Bronchial epithelial cell (primary cell): ENCODE results near the gene SCO2. TPM values are rescaled to one million over a fixed set of nuclear protein-coding genes. Genes with fewer than 3 reads are reported as not detected.

Experiments used
- DNase-seq: peaks from one replicate; pipeline ENCODE4 v3.0.0-alpha.2; 2010; ENCODE audit warnings: low read depth
- FAIRE-seq: peaks from 2 replicates; lab custom pipeline; 2011; peaks lifted over from hg19 to GRCh38; lab: Jason Lieb, UNC
- H3K27me3 ChIP-seq: 2 replicates; pipeline ENCODE4 v1.5.1; 2011; ENCODE audit warnings: low read length; ENCODE audit not compliant: control insufficient read depth, insufficient read depth
- H3K36me3 ChIP-seq: 2 replicates; pipeline ENCODE4 v1.5.1; 2011; ENCODE audit warnings: low read length; ENCODE audit not compliant: control insufficient read depth, insufficient read depth
- H3K4me3 ChIP-seq: 2 replicates; pipeline ENCODE4 v1.5.1; 2011; ENCODE audit warnings: mild to moderate bottlenecking, low read depth, low read length, control low read depth
- total RNA-seq: library from RNA; depleted of rRNA; stranded (reverse); fragments of >200 nt; gene quantifications from 2 replicates; pipeline ENCODE4 v1.2.1, GENCODE V29; 2014
- TF ChIP-seq, protein P1 (sequence below): IDR thresholded peaks from 2 replicates; pipeline ENCODE4 v1.5.1; 2011; ENCODE audit warnings: mild to moderate bottlenecking, moderate library complexity, low read length, control low read depth, inconsistent platforms; ENCODE audit not compliant: insufficient read depth, severe bottlenecking

The SCO2 gene
- total RNA-seq, 1 donor from 2014 or later = 2.1 TPM

DNA sequence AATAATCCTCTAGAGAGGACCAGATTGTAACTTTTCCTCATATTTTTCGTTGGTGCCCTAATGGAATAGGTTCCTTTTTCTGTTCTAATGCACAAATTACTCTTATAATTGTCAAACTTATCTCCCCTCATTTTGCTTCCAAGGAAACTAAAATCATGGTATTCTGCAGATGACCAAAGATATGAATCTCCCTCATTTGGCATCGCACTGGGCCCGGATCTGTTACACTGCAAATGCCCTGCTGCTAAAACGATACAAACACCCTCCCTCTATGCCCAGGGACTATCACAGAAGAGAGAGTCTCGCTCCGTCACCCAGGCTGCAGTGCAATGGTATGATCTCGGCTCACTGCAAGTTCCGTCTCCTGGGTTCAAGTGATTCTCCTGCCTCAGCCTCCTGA is 27.9 kb upstream of the SCO2 start:
- Histone ChIP-seq H3K4me3 (no peak overlapping the region), H3K27me3 (no peaks in the 10 kb centered on the region), H3K36me3 (no peaks in the 10 kb centered on the region)
- DNase-seq (no peak), FAIRE-seq (no peak)
- TF ChIP-seq, protein P1, sequence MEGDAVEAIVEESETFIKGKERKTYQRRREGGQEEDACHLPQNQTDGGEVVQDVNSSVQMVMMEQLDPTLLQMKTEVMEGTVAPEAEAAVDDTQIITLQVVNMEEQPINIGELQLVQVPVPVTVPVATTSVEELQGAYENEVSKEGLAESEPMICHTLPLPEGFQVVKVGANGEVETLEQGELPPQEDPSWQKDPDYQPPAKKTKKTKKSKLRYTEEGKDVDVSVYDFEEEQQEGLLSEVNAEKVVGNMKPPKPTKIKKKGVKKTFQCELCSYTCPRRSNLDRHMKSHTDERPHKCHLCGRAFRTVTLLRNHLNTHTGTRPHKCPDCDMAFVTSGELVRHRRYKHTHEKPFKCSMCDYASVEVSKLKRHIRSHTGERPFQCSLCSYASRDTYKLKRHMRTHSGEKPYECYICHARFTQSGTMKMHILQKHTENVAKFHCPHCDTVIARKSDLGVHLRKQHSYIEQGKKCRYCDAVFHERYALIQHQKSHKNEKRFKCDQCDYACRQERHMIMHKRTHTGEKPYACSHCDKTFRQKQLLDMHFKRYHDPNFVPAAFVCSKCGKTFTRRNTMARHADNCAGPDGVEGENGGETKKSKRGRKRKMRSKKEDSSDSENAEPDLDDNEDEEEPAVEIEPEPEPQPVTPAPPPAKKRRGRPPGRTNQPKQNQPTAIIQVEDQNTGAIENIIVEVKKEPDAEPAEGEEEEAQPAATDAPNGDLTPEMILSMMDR = no peak

DNA sequence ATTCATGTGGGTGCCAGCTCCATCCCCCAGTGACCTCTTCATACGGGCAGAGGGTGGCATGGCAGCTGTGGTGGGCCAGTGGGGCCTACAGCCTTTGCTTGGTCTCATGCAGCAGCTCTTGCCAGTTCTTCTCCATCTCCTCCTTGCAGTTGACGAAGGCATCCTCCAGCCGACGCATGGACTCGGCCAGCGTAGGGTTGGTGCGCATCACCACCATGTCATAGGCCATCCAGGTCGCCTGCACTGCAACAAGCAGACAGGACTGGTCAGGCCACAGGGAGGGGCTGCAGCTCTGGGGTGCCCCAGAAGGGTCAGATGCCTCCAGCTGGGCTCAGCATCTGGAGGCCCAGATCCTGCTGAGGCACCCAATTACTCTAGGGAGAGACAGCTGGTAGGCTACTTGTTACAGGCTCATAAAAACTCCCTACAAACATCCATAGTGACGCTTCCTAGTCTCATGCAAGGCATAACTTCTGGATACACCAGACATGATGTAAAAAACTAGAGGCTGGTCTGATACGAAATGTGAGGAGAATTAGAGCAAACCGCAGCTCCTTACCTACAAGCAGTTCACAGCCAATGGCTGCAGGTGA is 25.9 kb upstream of the SCO2 start:
- peaks cover 3% of the 10 kb centered on the region for H3K27me3 ChIP-seq

DNA sequence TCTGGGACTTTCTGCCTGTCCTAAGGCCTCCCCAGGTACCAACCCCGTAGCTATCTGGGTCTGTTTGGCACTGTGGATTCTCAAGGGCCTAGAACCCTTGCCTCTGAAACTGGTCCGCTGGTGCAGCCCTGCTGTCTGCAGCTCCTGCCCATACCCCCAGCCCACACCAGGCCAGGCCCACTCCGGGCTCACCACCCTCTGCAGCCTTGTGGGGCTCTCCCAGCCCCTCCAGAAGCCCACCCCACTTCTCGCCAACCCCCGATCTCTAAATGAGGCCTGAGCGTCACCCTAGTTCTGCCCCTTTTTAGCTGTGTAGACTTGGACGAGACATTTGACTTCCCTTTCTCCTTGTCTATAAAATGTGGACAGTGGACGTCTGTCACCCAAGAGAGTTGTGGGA is 25.0 kb upstream of the SCO2 start:
- TF ChIP-seq, protein P1 = no peak
- Histone ChIP-seq H3K27me3 (peaks cover 3% of the 10 kb centered on the region), H3K36me3 (no peaks in the 10 kb centered on the region), H3K4me3 (no peak overlapping the region)
- FAIRE-seq = no peak
- DNase-seq = no peak

More for the DNA sequence above, 25.9 kb upstream of the SCO2 start:
- DNase-seq (no peak), FAIRE-seq (no peak)
- Histone ChIP-seq H3K36me3 (no peaks in the 10 kb centered on the region), H3K4me3 (no peak overlapping the region)
- TF ChIP-seq, protein P1 = no peak

DNA sequence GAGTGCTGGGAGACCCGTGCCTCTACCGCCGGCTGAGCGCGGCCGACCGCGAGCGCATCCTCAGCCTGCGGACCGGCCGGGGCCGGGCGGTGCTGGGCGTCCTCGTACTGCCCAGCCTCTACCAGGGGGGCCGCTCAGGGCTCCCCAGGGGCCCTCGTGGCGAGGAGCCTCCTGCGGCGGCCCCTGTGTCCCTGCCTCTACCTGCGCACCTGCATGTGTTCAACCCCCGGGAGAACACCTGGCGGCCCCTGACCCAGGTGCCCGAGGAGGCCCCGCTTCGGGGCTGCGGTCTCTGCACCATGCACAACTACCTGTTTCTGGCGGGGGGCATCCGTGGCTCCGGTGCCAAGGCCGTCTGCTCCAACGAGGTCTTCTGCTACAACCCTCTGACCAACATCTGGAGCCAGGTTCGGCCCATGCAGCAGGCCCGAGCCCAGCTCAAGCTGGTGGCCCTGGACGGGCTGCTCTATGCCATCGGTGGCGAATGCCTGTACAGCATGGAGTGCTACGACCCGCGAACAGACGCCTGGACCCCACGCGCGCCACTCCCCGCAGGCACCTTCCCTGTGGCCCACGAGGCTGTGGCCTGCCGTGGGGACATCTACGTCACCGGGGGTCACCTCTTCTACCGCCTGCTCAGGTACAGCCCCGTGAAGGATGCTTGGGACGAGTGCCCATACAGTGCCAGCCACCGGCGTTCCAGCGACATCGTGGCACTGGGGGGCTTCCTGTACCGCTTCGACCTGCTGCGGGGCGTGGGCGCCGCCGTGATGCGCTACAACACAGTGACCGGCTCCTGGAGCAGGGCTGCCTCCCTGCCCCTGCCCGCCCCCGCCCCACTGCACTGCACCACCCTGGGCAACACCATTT is 23.8 kb upstream of the SCO2 start:
- DNase-seq (no peak), FAIRE-seq (no peak)
- H3K4me3 ChIP-seq = no peak overlapping the region
- peaks cover 3% of the 10 kb centered on the region for H3K27me3 ChIP-seq
- TF ChIP-seq, protein P1 = no peak
- H3K36me3 ChIP-seq = no peaks in the 10 kb centered on the region

DNA sequence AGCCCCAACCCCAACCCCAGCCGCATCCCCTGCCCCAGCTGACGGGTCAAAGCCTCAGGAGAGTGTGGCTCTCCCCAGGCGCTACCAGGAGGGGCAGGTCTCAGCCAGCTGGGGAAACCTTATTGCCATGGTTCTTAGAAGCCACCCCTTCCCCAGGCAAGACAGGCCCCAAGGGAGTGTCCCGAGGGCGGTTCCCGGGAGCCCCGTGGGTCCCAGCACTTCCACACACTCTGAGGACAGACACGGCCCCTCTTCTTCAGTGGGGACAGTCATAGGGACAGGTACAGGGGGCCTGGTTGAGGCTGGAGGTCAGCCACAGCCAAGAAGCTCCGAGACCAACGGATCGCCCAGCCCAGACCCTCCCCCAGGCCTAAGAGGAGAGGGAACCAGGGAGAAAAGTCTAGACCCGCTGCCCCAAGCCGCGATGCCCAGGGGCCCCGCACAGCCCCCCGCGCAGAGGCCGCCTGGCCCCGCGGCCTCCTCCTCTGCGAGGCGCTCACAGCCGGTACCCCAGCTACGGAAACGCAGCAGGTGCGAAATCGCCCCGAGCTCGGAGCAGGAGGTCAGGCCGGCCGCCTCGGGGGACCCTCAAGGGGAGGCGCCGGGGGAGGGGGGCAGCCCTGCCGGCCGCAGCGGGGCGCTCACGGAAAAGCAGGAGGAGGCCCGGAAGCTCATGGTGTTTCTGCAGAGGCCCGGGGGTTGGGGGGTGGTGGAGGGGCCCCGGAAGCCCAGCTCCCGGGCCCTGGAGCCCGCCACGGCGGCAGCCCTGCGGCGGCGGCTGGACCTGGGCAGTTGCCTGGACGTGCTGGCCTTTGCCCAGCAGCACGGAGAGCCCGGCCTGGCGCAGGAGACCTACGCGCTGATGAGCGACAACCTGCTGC is 22.9 kb upstream of the SCO2 start:
- Histone ChIP-seq H3K4me3 (no peak overlapping the region), H3K36me3 (no peaks in the 10 kb centered on the region), H3K27me3 (peaks cover 3% of the 10 kb centered on the region)
- TF ChIP-seq, protein P1 = no peak
- DNase-seq (no peak), FAIRE-seq (no peak)
